Measurements from ENCODE around the gene SNURF. TPM values are rescaled to one million over a fixed set of nuclear protein-coding genes. Genes with fewer than 3 reads are reported as not detected.
"Not testable (repeated sequence)": the region's sequence is repeated elsewhere in the genome, so short reads cannot be mapped to it uniquely, and the experiment has no call there.

Gene SNURF
- total RNA-seq, 1 donor from 2014 or later = 16.7 TPM

GRCh38 chr15:24971772-24972171 is 17.0 kb downstream of the SNURF start:
- Mint-ChIP-seq H3K36me3 (peaks cover 39% of the 10 kb centered on the region), H3K27ac (no peak overlapping the region), H3K4me3 (no peak overlapping the region), H3K9me3 (peaks cover 10% of the 10 kb centered on the region), H3K4me1 (ENCODE audit: unreplicated experiment) (no peaks in the 10 kb centered on the region), H3K27me3 (no peaks in the 10 kb centered on the region)
- no peak for DNase-seq (ENCODE audit: extremely low spot score, unreplicated experiment)
- TF ChIP-seq CTCF (conservative IDR thresholded peaks at IDR 0.05) = no peak

- H3K4me3 Mint-ChIP-seq; DNase-seq (ENCODE audit: extremely low spot score, unreplicated experiment); H3K27ac Mint-ChIP-seq; H3K27me3 Mint-ChIP-seq; H3K4me1 Mint-ChIP-seq (ENCODE audit: unreplicated experiment): not testable (repeated sequence)
- Mint-ChIP-seq H3K9me3 (peaks cover 10% of the 10 kb centered on the region), H3K36me3 (peaks cover 34% of the 10 kb centered on the region)
Observed at GRCh38 chr15:24972707-24973106, 17.9 kb downstream of the SNURF start.

- H3K4me3 Mint-ChIP-seq = no peak overlapping the region
- peaks cover 40% of the 10 kb centered on the region for H3K36me3 Mint-ChIP-seq
Observed at GRCh38 chr15:24976932-24977331, 22.1 kb downstream of the SNURF start.

GRCh38 chr15:24977686-24978085 is 22.9 kb downstream of the SNURF start:
- Mint-ChIP-seq H3K9me3 (peaks cover 10% of the 10 kb centered on the region), H3K27me3 (no peaks in the 10 kb centered on the region), H3K27ac (no peak overlapping the region), H3K4me3 (no peak overlapping the region), H3K4me1 (ENCODE audit: unreplicated experiment) (no peaks in the 10 kb centered on the region), H3K36me3 (peaks cover 45% of the 10 kb centered on the region)
- no peak for DNase-seq (ENCODE audit: extremely low spot score, unreplicated experiment)
- no peak for TF ChIP-seq CTCF (conservative IDR thresholded peaks at IDR 0.05)

More at GRCh38 chr15:24976932-24977331, 22.1 kb downstream of the SNURF start:
- no peak for DNase-seq (ENCODE audit: extremely low spot score, unreplicated experiment)
- Mint-ChIP-seq H3K27me3 (no peaks in the 10 kb centered on the region), H3K4me1 (ENCODE audit: unreplicated experiment) (no peaks in the 10 kb centered on the region), H3K9me3 (peaks cover 10% of the 10 kb centered on the region), H3K27ac (no peak overlapping the region)
- TF ChIP-seq CTCF (conservative IDR thresholded peaks at IDR 0.05) = peak; percentile 42

GRCh38 chr15:24985224-24985623 is 30.4 kb downstream of the SNURF start:
- Mint-ChIP-seq H3K4me3 (no peak overlapping the region), H3K9me3 (peaks cover 7% of the 10 kb centered on the region), H3K27ac (no peak overlapping the region), H3K36me3 (peaks cover 49% of the 10 kb centered on the region), H3K27me3 (no peaks in the 10 kb centered on the region), H3K4me1 (ENCODE audit: unreplicated experiment) (no peaks in the 10 kb centered on the region)
- no peak for DNase-seq (ENCODE audit: extremely low spot score, unreplicated experiment)
- TF ChIP-seq CTCF (conservative IDR thresholded peaks at IDR 0.05) = no peak

GRCh38 chr15:24986653-24987052 is 31.9 kb downstream of the SNURF start:
- Mint-ChIP-seq H3K9me3 (peaks cover 7% of the 10 kb centered on the region), H3K4me1 (ENCODE audit: unreplicated experiment) (no peaks in the 10 kb centered on the region), H3K36me3 (peaks cover 46% of the 10 kb centered on the region), H3K4me3 (no peak overlapping the region), H3K27ac (no peak overlapping the region), H3K27me3 (no peaks in the 10 kb centered on the region)
- no peak for TF ChIP-seq CTCF (conservative IDR thresholded peaks at IDR 0.05)
- no peak for DNase-seq (ENCODE audit: extremely low spot score, unreplicated experiment)

Other genes starting within 250 kb of the SNURF start
- 91.8 and 106 TPM in 2 replicates for gene SNRPN, start within 50 bp of the SNURF start, total RNA-seq (ENCODE audit: low replicate concordance)